ENCODE data around the gene FAM90A26. TPM values are rescaled to one million over a fixed set of nuclear protein-coding genes. Genes with fewer than 3 reads are reported as not detected.
"Not testable (repeated sequence)": the region's sequence is repeated elsewhere in the genome, so short reads cannot be mapped to it uniquely, and the experiment has no call there.

Gene FAM90A26, protein sequence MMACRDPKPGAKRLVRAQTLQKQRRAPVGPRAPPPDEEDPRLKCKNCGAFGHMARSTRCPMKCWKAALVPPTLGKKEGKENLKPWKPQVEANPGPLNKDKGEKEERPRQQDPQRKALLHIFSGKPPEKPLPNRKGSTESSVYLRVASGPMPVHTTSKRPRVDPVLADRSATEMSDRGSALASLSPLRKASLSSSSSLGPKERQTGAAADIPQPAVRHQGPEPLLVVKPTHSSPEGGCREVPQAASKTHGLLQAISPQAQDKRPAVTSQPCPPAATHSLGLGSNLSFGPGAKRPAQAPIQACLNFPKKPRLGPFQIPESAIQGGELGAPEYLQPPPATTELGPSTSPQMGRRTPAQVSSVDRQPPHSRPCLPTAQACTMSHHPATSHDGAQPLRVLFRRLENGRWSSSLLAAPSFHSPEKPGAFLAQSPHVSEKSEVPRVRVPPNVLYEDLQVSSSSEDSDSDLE
- total RNA-seq (not detected), polyA plus RNA-seq (not detected), total RNA-seq (0 reads per million in 6 experiments)

DNA sequence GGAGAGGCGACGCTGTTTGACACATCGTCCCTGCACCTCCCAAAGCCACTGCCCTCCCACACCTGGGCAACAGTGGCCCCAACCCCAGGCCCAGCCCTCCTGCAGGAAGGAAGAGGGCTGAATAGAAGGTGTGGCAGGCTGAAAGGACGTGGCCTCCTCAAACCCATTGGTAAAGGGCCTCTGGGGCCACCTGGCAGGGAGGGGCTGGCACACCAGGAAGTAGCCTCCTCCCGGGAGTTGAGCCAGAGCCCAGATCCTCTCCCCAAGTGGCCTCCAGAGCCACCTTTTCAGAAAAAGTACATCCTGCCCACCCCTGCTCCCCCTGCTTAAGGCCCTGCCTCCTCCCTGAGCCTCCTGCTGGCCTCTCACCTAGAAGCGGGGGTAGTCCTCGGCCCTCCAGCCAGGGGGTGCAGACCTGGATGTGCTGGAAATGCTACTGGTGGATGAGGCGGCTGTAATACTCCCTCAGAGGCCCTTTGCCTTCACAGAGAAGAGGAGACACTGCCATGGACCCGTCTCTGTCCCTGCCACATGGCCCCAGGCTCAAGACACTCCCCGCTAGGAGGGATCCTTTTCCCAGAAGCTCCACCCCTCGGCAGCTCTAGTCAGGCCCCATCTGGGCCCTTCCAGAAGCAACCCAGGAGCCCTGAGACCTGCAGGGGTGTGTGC lies at the start of gene FAM90A26:
FAM90A26 (plus strand) TSS at position 619 of the 669 bp plus-strand sequence. CDS start 2,764 bp downstream, outside the sequence.
- H3K27me3 Mint-ChIP-seq, H3K9me3 Mint-ChIP-seq, H3K36me3 Mint-ChIP-seq, H3K4me3 Mint-ChIP-seq, POLR2A ChIA-PET, ATAC-seq, H3K27ac Mint-ChIP-seq, DNase-seq, H3K4me1 Mint-ChIP-seq: not testable (repeated sequence)

DNA sequence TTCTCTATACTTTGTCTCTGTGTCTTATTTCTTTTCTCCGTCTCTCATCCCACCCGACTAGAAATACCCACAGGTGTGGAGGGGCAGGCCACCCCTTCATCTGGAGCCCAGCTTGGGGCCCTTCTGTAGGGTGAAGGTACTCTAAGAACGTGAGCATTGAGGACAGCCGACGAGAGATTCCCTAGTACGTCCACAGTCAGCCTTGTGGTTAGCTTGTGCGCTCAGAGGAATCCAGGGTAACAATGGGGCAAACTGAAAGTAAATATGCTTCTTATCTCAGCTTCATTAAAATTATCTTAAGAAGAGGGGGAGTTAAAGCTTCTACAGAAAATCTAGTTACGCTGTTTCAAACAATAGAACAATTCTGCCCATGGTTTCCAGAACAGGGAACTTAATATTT lies 47.5 kb upstream of the FAM90A26 start:
- Mint-ChIP-seq H3K27ac (peak overlapping the region in 1 of 10 donors; percentile 5), H3K27me3 (peaks cover 10 to 30% (median 17%) of the 10 kb centered on the region in 5 donors)
- H3K36me3 Mint-ChIP-seq, H3K9me3 Mint-ChIP-seq, DNase-seq, H3K4me1 Mint-ChIP-seq, H3K4me3 Mint-ChIP-seq, ATAC-seq, POLR2A ChIA-PET: not testable (repeated sequence)

DNA sequence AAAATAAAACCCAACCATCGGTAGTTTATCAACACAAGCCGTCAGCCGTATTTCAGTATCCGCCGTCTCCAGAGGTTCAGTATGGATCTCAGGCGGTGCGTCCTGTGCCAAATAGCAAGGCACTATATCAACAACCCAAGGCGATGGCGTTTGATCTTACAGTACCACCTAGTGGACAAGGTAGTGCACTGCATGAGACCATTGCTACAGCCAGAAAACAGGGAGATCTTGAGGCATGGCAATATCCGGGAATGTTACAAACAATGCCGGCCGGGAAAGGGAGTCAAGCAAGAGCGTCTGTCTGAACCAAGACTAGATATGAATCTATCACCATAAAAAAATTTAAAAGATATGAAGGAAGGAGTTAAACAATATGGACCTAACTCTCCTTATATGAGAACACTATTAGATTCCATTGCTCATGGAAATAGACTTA lies 46.6 kb upstream of the FAM90A26 start:
- H3K9me3 Mint-ChIP-seq, H3K4me1 Mint-ChIP-seq, ATAC-seq, POLR2A ChIA-PET, H3K36me3 Mint-ChIP-seq, H3K4me3 Mint-ChIP-seq, H3K27ac Mint-ChIP-seq: not testable (repeated sequence)
- H3K27me3 Mint-ChIP-seq: peaks cover 9 to 24% (median 14%) of the 10 kb centered on the region in 5 donors
- DNase-seq: peak in 7 of 10 donors; percentile 2 to 48 (median 38)

DNA sequence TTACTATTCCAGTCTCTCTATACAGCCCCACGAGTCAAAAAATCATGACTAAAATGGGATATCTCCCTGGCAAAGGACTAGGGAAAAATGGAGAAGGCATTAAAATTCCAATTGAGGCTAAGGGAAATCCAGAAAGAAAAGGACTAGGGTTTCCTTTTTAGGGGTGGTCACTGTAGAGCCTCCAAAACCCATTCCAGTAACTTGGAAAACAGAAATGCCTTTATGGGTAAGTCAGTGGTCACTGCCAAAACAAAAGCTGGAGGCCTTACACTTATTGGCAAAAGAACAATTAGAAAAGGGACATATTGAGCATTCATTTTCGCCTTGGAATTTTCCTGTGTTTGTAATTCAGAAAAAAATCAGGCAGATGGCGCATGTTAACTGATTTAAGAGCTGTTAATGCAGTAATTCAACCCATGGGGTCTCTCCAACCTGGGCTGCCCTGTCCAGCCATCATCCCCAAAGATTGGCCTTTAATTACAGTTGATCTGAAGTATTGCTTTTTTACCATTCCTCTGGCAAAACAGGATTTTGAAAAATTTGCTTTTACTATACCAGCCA lies 44.5 kb upstream of the FAM90A26 start:
- ATAC-seq, H3K4me1 Mint-ChIP-seq, H3K4me3 Mint-ChIP-seq, DNase-seq, H3K36me3 Mint-ChIP-seq, H3K27ac Mint-ChIP-seq, H3K9me3 Mint-ChIP-seq, POLR2A ChIA-PET: not testable (repeated sequence)
- H3K27me3 Mint-ChIP-seq: peaks cover 6 to 24% (median 12%) of the 10 kb centered on the region in 5 donors

DNA sequence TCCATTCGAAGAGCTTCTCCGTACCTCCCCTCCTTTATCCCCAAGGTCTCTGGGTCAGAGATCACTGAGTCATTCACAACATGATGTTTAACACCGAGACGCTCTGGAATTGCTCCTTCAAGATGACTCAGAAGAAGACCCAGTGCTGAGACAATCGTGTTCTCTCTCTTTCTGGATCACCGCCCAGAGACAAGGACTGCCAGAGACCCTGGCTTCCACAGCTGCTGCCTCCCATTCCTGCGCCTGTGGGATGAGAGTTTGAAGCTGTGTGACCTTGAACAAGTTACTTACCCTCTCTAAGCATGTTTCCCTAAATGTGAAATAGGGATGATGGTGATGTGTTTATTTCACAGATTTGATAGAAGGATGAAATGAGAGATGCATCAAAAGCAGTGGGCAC lies 38.8 kb upstream of the FAM90A26 start:
- POLR2A ChIA-PET, DNase-seq, H3K4me1 Mint-ChIP-seq, H3K27me3 Mint-ChIP-seq, H3K4me3 Mint-ChIP-seq, H3K27ac Mint-ChIP-seq, H3K9me3 Mint-ChIP-seq, H3K36me3 Mint-ChIP-seq, ATAC-seq: not testable (repeated sequence)

DNA sequence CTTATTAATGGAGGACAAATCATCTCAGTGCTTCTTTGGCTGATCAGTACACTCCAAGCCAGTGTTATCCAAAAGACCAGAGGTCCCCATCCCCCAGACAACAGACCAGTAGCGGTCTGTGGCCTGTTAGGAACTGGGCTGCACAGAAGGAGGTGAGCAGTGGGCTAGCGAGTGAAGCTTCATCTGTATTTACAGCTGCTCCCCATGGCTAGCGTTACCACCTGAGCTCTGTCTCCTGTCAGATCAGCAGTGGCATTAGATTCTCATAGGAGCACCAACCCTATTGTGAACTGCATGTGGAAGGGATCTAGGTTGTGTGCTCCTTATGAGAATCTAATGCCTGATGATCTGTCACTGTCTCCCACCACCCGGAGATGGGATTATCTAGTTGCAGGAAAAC lies 37.4 kb upstream of the FAM90A26 start:
- H3K4me3 Mint-ChIP-seq, H3K4me1 Mint-ChIP-seq, ATAC-seq, DNase-seq, H3K9me3 Mint-ChIP-seq, H3K36me3 Mint-ChIP-seq, POLR2A ChIA-PET, H3K27me3 Mint-ChIP-seq, H3K27ac Mint-ChIP-seq: not testable (repeated sequence)

DNA sequence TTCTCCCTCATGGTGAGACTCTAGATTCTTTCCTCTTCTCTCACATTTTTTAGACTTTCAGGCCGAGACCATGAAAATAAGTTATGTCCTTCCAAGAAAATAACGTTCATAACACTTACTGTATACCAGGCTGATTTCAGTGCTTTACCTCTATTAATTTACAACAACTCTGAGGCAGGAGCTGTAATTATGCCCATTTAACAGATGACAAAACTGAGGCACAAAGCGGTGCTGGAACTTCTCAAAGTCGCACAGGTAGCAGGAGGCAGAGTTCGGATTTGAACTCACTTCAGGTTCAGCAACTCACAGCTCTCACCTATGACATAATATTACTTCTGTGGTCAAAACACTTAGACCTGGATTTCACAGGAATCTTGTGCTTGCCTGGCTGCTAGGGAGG lies 36.2 kb upstream of the FAM90A26 start:
- H3K9me3 Mint-ChIP-seq, ATAC-seq, H3K4me1 Mint-ChIP-seq, H3K36me3 Mint-ChIP-seq, H3K27ac Mint-ChIP-seq, DNase-seq, H3K4me3 Mint-ChIP-seq, H3K27me3 Mint-ChIP-seq, POLR2A ChIA-PET: not testable (repeated sequence)

DNA sequence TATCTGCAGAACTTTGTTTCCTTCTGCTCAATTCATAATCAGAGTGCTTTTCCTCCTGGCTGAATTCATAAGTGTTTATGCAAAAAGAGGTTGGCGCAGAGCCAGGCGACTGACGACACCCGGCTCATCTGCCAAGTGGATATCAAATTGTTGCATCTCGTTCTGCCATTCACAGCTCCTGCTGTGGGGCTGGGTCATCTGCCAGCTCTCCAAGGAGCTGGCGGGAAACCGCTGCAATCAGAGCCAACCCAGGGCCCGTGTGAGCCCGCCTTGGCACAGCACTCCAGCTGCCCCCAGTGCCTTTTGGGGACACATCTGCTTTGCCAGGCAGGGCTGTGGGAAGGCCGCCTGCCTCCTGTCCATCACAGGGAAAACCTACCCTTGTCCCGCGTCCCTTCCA lies 35.7 kb upstream of the FAM90A26 start:
- POLR2A ChIA-PET, H3K36me3 Mint-ChIP-seq, H3K4me1 Mint-ChIP-seq, H3K27me3 Mint-ChIP-seq, ATAC-seq, H3K4me3 Mint-ChIP-seq, H3K27ac Mint-ChIP-seq, DNase-seq, H3K9me3 Mint-ChIP-seq: not testable (repeated sequence)

DNA sequence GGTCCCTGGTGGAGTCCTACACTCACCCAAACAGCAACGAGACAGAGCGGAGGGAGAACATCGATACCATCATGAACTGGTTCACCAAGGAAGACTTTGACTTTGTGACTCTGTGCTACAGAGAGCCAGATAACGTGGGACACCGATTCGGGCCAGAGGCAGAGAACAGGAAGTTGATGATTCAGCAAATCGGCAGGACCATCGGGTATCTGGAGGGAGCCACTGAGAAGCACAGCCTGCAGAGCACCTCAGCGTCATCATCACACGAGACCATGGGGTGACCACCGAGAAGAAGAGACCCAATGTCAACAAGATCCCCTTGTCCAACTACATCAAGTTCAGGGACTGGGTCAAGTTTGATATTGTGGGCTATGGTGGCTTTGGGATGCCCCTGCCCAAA lies 29.2 kb upstream of the FAM90A26 start:
- DNase-seq, H3K27ac Mint-ChIP-seq, H3K4me1 Mint-ChIP-seq, H3K4me3 Mint-ChIP-seq, POLR2A ChIA-PET, H3K36me3 Mint-ChIP-seq, H3K27me3 Mint-ChIP-seq, ATAC-seq, H3K9me3 Mint-ChIP-seq: not testable (repeated sequence)

DNA sequence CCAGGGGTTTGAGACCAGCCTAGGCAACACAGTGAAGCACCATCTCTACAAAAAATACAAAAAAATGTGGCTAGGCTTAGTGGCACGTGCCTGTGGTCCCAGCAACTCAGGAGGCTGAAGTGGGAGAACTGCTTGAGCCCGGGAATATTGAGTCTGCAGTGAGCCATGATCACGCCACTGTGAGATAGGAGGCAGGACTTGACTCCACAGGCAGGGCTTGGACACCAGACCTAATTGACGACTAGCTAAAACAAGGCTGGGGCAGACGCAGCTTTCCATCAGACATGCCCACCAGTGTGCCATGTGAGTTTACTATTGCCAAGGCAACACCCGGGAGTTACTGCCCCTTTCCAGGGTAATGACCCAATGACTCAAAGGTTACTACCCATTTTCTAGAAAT lies 27.4 kb upstream of the FAM90A26 start:
- H3K4me3 Mint-ChIP-seq, H3K36me3 Mint-ChIP-seq, POLR2A ChIA-PET, DNase-seq, H3K4me1 Mint-ChIP-seq, H3K27me3 Mint-ChIP-seq, H3K9me3 Mint-ChIP-seq, ATAC-seq, H3K27ac Mint-ChIP-seq: not testable (repeated sequence)

DNA sequence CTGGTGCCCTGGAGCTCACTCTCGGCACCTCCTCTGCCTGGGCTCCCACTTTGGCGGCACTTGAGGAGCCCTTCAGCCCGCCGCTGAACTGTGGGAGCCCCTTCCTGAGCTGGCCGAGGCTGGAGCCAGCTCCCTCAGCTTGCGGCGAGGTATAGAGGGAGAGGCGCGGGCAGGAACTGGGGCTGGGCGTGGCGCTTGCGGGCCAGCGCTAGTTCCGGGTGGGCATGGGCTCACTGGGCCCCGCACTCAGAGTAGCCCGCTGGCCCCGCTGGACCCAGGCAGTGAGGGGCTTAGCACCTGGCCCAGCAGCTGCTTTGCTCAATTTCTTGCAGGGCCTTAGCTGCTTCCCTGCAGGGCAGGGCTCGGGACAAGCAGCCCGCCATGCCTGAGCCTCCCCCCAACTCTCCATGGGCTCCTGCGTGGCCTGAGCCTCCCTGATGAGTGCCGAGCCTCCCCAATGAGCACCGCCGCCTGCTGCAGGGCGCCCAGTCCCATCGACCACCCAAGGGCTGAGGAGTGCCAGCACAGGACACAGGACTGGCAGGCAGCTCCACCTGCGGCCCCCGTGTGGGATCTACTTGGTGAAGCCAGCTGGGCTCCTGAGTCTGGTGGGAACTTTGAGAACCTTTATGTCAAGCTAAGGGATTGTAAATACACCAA lies 26.7 kb upstream of the FAM90A26 start:
- H3K4me3 Mint-ChIP-seq: no peak overlapping the region
- peaks cover 0 to 2% (median 0%) of the 10 kb centered on the region in 4 donors for H3K4me1 Mint-ChIP-seq
- no peaks in the 10 kb centered on the region for H3K27me3 Mint-ChIP-seq
- no peak overlapping the region for H3K27ac Mint-ChIP-seq
- no peaks in the 10 kb centered on the region for H3K9me3 Mint-ChIP-seq
- peaks cover 0 to 3% (median 0%) of the 10 kb centered on the region in 3 donors for H3K36me3 Mint-ChIP-seq
- no peak for ATAC-seq
- no peak for DNase-seq
- POLR2A ChIA-PET: no interaction called here

DNA sequence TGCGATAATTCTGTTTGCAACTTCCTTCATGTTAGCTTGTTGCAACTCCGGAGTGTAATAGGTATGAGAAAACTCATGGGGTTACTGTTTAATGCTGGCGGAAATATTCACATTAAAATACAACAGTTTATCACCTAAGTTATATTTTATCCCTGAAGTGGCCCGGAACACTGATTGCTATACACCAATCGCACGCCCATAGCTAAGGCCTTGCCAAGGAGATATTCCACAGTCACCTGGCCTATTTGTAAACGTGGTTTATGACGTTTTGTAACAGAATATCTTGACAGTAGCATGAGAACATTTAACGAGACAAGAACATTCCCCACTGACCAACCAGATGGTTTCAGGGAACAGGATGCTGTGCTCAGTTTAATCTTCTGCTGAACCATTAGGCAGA lies 23.2 kb upstream of the FAM90A26 start:
- Mint-ChIP-seq H3K4me3 (no peak overlapping the region), H3K27me3 (no peaks in the 10 kb centered on the region), H3K4me1 (peaks cover 1 to 8% (median 3%) of the 10 kb centered on the region in 4 donors), H3K36me3 (peaks cover 0 to 3% (median 0%) of the 10 kb centered on the region in 3 donors), H3K9me3 (no peaks in the 10 kb centered on the region), H3K27ac (no peak overlapping the region)
- POLR2A ChIA-PET: no interaction called here
- ATAC-seq (no peak), DNase-seq (no peak)

DNA sequence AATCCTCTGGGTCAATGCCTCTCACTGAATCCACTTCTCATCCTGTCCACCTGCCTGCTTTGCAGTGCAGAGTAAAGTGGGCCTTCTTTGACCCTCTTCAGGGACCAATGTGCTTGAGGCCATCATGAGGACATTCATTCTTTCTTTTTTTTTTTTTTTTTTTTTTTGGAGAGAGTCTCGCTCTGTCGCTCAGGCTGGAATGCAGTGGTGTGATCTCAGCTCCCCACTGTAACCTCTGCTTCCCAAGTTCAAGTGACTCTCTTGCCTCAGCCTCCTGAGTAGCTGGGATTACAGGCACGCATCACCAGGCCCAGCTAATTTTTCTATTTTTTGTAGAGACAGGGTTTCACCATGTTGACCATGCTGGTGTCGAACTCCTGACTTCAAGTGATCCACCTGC lies 22.8 kb upstream of the FAM90A26 start:
- H3K4me1 Mint-ChIP-seq, H3K4me3 Mint-ChIP-seq, ATAC-seq, H3K27ac Mint-ChIP-seq, H3K9me3 Mint-ChIP-seq, H3K36me3 Mint-ChIP-seq, H3K27me3 Mint-ChIP-seq, DNase-seq, POLR2A ChIA-PET: not testable (repeated sequence)
